ENCODE data around the gene HOXD8. TPM values are rescaled to one million over a fixed set of nuclear protein-coding genes. Genes with fewer than 3 reads are reported as not detected.

Gene HOXD8
- total RNA-seq, 1 donor from 2014 or later: not detected

GRCh38 chr2:176166272-176166671 lies 36.8 kb downstream of the HOXD8 start:
- Histone ChIP-seq H3K79me2 (ENCODE audit: insufficient read depth, low read length) (no peaks in the 10 kb centered on the region), H3K9ac (ENCODE audit: low read length) (no peak overlapping the region), H3K27me3 (ENCODE audit: insufficient read depth, low read length) (peaks cover 68% of the 10 kb centered on the region), H3K9me3 (ENCODE audit: insufficient read depth, low read depth, low read length) (peaks cover 2% of the 10 kb centered on the region), H2AFZ (ENCODE audit: low read depth, low read length) (no peak overlapping the region), H3K4me1 (ENCODE audit: insufficient read depth, low read length) (peaks cover 8% of the 10 kb centered on the region), H4K20me1 (ENCODE audit: insufficient read depth, low read length) (no peaks in the 10 kb centered on the region), H3K4me2 (ENCODE audit: low read length) (no peak overlapping the region), H3K36me3 (ENCODE audit: insufficient read depth, low read length) (no peaks in the 10 kb centered on the region), H3K4me3 (ENCODE audit: insufficient read depth, low read depth, low read length) (no peak overlapping the region), H3K27ac (ENCODE audit: low read depth, low read length) (no peak overlapping the region)
- H3K27me3 Mint-ChIP-seq (ENCODE audit: low read depth, unreplicated experiment): peaks cover 86% of the 10 kb centered on the region
- peaks cover 2% of the 10 kb centered on the region for H3K36me3 Mint-ChIP-seq (ENCODE audit: low read depth, unreplicated experiment)
- H3K4me1 Mint-ChIP-seq (ENCODE audit: low read depth, unreplicated experiment): no peaks in the 10 kb centered on the region
- TF ChIP-seq EZH2 (IDR thresholded peaks at IDR 0.05; ENCODE audit: insufficient read depth, low read length) (no peak), CTCF (IDR thresholded peaks at IDR 0.05; ENCODE audit: insufficient read depth, low read depth, low read length) (no peak)
- FAIRE-seq: no peak
- peak; percentile 45 for DNase-seq (ENCODE audit: low read depth)
- H3K4me3 Mint-ChIP-seq (ENCODE audit: unreplicated experiment): no peak overlapping the region
- H3K9me3 Mint-ChIP-seq (ENCODE audit: unreplicated experiment): peaks cover 28% of the 10 kb centered on the region
- H3K27ac Mint-ChIP-seq (ENCODE audit: unreplicated experiment): no peak overlapping the region

GRCh38 chr2:176167398-176167797 lies 37.9 kb downstream of the HOXD8 start:
- Mint-ChIP-seq H3K27me3 (ENCODE audit: low read depth, unreplicated experiment) (peaks cover 82% of the 10 kb centered on the region), H3K9me3 (ENCODE audit: unreplicated experiment) (peaks cover 22% of the 10 kb centered on the region), H3K4me3 (ENCODE audit: unreplicated experiment) (no peak overlapping the region), H3K36me3 (ENCODE audit: low read depth, unreplicated experiment) (peaks cover 2% of the 10 kb centered on the region), H3K4me1 (ENCODE audit: low read depth, unreplicated experiment) (no peaks in the 10 kb centered on the region), H3K27ac (ENCODE audit: unreplicated experiment) (no peak overlapping the region)
- Histone ChIP-seq H3K9ac (ENCODE audit: low read length) (no peak overlapping the region), H4K20me1 (ENCODE audit: insufficient read depth, low read length) (no peaks in the 10 kb centered on the region), H3K27ac (ENCODE audit: low read depth, low read length) (no peak overlapping the region), H3K4me2 (ENCODE audit: low read length) (no peak overlapping the region), H3K27me3 (ENCODE audit: insufficient read depth, low read length) (peaks cover 62% of the 10 kb centered on the region), H3K9me3 (ENCODE audit: insufficient read depth, low read depth, low read length) (peaks cover under 1% of the 10 kb centered on the region), H3K36me3 (ENCODE audit: insufficient read depth, low read length) (no peaks in the 10 kb centered on the region), H2AFZ (ENCODE audit: low read depth, low read length) (no peak overlapping the region), H3K4me1 (ENCODE audit: insufficient read depth, low read length) (peaks cover 12% of the 10 kb centered on the region), H3K79me2 (ENCODE audit: insufficient read depth, low read length) (no peaks in the 10 kb centered on the region), H3K4me3 (ENCODE audit: insufficient read depth, low read depth, low read length) (no peak overlapping the region)
- peak; percentile 50 for DNase-seq (ENCODE audit: low read depth)
- no peak for TF ChIP-seq EZH2 (IDR thresholded peaks at IDR 0.05; ENCODE audit: insufficient read depth, low read length)
- TF ChIP-seq CTCF (IDR thresholded peaks at IDR 0.05; ENCODE audit: insufficient read depth, low read depth, low read length): no peak
- no peak for FAIRE-seq

- Histone ChIP-seq H3K4me1 (ENCODE audit: insufficient read depth, low read length) (peaks cover 9% of the 10 kb centered on the region), H3K79me2 (ENCODE audit: insufficient read depth, low read length) (no peaks in the 10 kb centered on the region), H3K9ac (ENCODE audit: low read length) (no peak overlapping the region), H3K9me3 (ENCODE audit: insufficient read depth, low read depth, low read length) (no peaks in the 10 kb centered on the region), H2AFZ (ENCODE audit: low read depth, low read length) (no peak overlapping the region), H3K4me2 (ENCODE audit: low read length) (no peak overlapping the region), H3K36me3 (ENCODE audit: insufficient read depth, low read length) (no peaks in the 10 kb centered on the region), H4K20me1 (ENCODE audit: insufficient read depth, low read length) (no peaks in the 10 kb centered on the region), H3K27ac (ENCODE audit: low read depth, low read length) (no peak overlapping the region), H3K4me3 (ENCODE audit: insufficient read depth, low read depth, low read length) (no peak overlapping the region), H3K27me3 (ENCODE audit: insufficient read depth, low read length) (peaks cover 66% of the 10 kb centered on the region)
- H3K27ac Mint-ChIP-seq (ENCODE audit: unreplicated experiment): no peak overlapping the region
- TF ChIP-seq CTCF (IDR thresholded peaks at IDR 0.05; ENCODE audit: insufficient read depth, low read depth, low read length) (no peak), EZH2 (IDR thresholded peaks at IDR 0.05; ENCODE audit: insufficient read depth, low read length) (no peak)
- H3K36me3 Mint-ChIP-seq (ENCODE audit: low read depth, unreplicated experiment): no peaks in the 10 kb centered on the region
- no peak for FAIRE-seq
- peaks cover 84% of the 10 kb centered on the region for H3K27me3 Mint-ChIP-seq (ENCODE audit: low read depth, unreplicated experiment)
- no peak overlapping the region for H3K4me3 Mint-ChIP-seq (ENCODE audit: unreplicated experiment)
- peaks cover 20% of the 10 kb centered on the region for H3K9me3 Mint-ChIP-seq (ENCODE audit: unreplicated experiment)
- no peak for DNase-seq (ENCODE audit: low read depth)
- H3K4me1 Mint-ChIP-seq (ENCODE audit: low read depth, unreplicated experiment): no peaks in the 10 kb centered on the region
Measured at GRCh38 chr2:176169181-176169580, 39.7 kb downstream of the HOXD8 start.
